ENCODE data around the gene IBTK.
"Not testable (repeated sequence)": the region's sequence is repeated elsewhere in the genome, so short reads cannot be mapped to it uniquely, and the experiment has no call there.

The IBTK gene

DNA sequence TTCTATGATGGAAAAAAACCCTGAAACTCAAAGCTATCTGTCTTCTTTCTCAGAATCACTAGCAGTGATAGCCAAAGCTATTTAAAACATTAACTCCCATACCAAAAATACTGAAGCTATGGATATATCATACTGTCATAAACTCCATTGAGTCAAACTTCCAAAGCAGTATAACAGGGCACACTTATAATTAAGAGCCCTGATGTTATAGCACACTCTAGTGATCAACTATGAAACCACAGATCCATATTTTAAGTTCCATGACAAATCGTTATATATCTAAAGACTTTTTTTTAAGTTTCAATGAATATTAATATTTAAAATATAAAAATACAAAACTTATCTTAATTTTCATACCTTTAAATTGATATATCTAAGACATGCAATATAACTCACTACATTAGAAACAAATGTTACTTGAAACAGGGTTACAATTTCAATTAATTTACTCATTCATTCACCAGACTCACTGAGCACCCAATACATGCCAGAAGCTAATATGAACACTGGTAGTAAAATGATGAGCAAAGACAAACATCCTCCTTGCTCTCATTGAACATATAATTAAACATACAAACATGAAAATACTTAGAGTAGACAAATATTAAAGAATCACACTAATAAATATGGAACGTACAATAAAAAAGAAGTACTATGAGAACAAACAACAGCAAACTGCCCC lies 69.3 kb downstream of the IBTK start:
- peak; percentile 8 for DNase-seq

DNA sequence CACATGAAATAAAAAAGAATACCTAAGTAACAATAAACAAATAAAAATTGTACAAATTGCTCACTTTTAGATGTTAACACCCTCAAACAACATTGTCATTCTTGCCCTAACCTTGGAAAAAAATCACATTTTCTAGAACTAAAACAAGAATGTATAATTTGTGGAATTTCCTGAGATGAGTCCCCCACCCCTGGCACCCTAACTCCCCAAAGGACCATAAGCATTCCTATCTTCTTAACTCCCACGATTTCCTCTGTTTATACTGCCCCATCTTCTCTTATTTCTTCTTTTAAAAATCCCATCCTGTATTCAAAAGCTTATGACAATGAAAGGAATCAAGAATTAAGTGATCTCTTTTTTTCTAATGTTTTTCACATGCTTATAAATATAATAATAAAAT lies 70.9 kb downstream of the IBTK start:
- no peak for DNase-seq

DNA sequence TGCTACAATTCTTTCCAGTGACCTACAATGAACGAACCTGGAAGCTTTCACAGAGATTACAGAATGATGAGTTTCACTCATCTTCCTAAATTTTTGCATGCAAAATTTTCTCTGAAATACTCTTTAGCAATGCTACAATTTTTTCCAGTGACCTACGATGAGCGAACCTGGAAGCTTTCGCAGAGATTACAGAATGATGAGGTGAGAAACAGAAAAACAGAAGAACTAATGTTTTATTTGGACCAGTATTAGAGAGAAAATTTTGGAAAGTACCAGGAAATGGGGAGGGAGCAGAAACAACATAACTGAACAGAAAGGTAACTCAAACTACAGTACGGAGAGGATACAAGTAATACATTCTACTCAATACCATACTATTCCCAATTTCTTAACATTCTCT lies 75.0 kb downstream of the IBTK start:
- DNase-seq: no peak

DNA sequence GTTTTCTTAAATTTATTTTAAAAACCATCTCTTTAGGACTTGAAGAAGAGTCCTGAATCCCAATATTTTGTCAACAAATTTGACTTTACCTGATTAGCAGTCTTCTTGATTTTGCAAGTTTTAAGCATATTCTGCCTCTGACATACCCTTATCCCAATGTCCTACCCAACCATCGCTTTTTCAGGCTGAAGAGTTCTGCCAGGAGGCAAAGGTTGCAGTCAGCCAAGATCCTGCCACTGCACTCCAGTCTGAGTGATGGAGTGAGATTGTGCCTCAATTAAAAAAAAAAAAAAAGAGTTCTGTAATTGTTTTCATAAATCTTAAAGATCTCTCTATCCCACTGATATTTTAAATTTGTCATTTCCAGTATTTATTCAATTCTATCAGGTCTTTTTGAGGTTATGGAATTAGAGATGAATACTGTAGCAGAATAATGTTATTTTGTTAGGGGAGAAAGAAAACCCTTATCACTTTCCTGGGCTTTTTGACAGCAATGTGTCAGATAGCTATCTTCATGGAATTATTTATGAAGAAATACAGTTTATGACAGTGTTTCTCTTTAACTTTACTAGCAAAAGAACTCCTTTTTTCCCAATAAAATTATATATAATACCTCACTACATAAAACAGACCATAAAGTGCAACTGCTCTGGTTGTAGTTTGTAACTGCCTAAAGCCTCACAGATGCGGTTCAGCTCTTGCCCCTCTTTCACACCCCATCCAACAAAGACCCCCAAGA lies 78.2 kb downstream of the IBTK start:
- no peak for DNase-seq

DNA sequence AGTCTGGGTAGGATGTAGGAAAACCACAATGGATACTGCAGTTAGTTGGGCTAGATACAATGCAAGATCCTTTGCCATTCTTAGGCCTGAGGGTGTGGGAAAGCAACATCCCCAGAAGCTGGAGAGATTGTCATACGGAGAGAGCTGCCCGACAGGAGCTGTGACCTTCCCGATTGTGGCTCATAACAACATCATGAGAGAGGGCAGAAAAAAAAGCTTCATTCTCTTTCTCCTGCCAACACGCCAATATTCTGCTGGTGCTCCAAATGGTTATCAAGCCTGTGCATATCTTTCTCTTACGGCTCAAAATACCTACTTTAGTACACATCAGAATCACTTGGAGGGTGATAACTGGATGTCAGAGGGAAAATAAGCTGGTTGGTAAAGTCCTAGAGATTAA lies 81.1 kb downstream of the IBTK start:
- DNase-seq: no peak

DNA sequence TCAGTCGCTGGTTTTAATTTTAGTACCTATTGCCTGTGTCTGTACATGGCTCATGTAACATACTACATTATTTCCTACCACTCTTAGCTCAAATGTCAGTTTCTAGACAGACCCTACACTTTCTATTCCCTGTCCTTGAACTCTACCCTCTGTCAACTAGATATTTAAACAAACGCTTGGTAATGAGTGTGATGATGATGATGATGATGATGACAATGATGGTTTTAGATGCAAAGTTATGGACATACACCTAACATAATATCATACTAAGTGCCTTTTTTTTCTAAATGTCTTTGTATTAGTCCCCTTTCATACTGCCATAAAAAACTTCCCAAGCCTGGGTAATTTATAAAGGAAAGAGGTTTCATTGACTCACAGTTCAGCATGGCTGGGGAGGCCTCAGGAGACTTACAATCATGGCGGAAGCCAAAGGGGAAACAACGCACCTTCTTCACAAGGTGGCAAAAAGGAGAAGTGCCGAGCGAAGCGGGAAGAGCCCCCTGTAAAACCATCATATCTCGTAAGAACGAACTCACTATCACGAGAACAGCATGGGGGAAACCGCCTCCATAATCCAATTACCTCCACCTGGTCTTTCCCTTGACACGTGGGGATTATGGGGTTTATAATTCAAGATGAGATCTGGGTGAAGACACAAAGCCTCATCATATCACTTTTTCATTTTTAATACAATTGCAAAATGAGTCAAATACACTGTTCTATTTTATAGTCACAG lies 87.1 kb downstream of the IBTK start:
- DNase-seq: no peak

DNA sequence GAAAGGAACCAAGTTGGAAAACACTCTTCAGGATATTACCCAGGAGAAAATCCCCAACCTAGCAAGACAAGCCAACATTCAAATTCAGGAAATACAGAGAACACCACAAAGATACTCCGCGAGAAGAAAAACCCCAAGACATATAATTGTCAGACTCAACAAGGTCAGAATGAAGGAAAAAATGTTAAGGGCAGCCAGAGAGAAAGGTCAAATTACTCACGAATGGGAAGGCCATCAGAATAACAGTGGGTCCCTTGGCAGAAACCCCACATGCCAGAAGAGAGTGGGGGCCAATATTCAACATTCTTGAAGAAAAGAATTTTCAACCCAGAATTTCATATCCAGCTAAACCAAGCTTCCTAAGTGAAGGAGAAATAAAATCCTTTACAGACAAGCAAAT lies 94.8 kb downstream of the IBTK start:
- not testable (repeated sequence) for DNase-seq

DNA sequence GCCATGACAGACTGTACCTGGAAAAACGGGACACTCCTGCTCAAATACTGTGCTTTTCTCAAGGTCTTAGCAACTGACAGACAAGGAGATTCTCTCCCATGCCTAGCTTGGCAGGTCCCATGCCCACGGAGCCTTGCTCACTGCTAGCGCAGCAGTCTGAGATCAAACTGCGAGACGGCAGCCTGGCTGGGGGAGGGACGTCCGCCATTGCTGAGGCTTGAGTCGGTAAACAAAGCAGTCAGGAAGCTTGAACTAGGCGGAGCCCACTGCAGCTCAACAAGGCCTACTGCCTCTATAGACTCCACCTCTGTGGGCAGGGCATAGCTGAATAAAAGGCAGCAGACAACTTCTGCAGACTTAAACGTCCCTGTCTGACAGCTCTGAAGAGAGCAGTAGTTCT lies 96.4 kb downstream of the IBTK start:
- not testable (repeated sequence) for DNase-seq

DNA sequence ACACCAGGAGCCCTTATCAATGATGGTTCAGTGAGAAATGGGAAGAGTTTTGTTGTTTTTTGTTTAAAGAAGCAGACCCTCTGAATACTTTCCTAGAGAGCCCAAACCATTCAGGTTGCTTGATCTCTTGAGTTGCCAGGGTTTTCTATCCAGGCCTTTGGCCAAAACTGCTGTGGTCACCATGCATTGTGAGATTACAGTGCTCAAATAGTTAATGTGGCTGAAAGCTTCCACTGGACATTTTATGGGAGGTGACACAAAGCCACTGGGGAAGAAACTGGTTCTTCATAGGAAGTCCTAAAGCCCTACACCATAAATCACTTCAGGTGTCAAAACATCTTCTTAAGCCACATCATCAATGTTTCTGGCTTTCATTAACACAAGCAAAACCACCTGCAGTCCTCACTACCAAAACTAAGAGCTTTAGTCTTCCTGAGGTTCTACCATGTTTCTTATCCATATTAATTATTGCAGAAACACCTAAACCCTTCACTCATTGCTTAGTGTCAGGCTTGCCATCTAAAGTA lies 101.6 kb downstream of the IBTK start:
- peak; percentile 15 for DNase-seq

DNA sequence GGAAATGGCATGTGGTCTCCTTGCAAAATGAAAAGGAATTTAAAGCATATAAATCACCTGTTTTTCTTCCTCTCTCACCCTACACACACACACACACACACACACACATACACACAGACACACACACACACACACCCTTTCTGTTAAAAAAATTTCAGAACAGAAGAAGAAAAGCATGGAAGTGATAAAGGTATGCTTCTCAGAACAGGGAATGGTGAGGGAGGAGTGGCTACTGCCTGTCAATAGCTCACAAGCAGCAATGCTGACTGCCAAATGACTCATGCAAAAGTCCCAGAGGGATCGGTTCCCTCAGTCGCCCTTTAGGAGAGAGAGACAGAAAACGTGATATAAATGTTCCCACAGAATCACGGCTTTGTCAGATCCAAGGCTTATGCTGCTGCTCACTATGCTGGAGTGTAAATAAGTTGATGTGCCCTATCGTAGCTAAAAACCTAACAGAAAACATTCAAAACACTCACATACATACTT lies 102.6 kb downstream of the IBTK start:
- DNase-seq: no peak

DNA sequence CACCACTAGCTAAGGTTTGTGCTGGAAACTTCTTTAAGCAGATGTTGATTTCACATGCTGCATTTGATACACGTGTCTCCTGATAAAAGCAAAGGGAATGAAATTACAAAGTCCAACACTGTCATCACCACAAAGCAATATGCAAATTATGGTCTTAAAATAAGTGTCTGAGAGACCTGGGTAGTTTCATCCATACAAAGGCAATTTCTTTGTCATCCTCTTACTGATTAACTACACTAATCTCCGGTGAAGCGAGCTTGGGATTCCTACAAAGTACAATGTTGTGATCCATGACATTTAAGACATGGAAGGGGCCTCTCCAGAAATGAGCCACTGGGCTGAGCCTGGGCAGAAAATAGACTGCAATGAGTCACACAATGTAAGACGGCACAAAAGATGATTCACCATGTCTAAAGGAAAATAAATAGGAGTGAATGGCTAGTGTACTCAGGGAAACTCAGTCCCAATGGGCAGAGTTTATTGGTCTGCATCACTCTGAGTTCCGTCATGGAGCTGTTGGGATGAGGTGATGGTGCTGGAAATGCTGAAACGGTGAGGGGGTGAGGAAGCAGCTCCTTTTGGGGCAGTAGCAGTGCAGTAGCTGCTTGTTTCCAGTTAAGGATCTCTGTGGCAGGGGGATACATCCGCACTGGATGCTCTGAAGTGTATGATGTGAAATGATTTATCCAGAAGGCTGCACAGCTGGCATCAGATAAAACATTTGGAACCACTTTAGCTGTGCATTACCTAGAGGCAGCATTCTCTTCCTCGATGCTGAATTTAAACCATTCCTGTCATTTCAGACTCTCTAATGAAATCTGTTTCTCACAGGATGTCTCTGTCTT lies 103.3 kb downstream of the IBTK start:
- peak; percentile 55 for DNase-seq

DNA sequence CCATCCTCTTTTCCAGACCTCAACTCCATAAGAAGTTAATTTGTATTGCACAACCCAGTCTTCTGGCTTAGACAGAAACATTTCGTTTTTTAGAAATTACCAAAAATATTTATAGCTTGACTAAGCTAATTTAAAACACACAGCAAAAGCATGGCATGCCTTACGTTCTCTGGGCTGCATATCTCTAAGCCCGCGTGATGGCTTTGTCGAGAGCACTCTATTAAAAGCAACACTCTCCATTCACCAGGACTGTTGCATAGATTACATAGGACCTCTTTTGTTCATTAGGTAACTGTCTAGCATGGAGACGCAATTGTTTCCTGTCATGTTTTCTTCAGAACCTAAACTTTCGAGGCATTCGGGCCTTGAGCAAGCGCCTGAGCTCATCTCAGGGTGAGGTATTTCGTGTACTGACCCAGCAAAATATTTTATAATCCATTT lies 104.5 kb downstream of the IBTK start:
- DNase-seq: no peak

DNA sequence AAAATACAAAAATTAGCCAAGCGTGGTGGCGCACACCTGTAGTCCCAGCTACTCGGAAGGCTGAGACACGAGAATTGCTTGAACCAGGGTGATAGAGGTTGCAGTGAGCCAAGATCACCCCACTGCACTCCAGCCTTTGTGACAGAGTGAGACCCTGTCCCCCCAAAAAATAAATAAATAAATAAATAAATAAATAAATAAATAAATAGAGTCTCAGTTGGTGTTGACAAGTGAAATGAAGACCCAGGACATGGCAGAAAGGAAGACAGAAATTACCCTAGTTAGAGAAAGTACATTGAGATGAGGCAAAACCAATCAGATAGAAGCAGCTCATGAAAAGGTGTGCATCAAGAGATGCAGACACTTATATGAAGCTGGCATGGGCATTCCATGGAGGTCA lies 105.0 kb downstream of the IBTK start:
- no peak for DNase-seq

DNA sequence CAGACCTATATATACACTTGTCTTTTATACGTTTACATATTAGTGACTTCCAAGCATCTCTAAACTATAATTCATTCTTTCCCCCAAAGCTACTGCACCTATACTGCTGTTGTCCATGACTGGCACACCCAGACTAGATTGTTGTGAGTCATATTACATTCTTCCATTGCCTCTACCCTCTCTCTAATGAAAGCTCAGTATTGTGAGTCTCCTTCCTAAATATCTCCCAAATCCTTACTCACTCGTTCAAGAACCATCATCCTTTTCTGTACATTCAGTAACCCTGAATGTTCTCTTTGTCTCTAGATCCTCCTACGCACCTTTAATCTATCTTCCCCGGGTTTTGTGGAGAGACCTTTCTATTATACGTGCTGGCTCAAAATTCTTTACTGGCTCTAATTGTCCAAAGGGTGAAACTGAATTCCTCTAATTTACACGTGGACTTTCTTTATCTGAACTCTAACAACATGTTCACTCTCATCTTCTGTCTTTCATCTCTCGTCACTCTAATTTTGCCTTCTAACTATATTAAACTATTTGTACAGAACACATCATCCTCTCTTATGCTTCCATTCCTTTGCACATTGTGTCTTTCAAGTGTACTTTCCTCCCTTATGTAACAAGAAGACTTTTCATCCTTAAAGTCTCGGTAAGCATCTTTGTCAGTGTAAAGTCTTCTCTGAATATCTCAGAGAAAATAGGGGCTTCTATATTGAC lies 109.3 kb downstream of the IBTK start:
- no peak for DNase-seq

DNA sequence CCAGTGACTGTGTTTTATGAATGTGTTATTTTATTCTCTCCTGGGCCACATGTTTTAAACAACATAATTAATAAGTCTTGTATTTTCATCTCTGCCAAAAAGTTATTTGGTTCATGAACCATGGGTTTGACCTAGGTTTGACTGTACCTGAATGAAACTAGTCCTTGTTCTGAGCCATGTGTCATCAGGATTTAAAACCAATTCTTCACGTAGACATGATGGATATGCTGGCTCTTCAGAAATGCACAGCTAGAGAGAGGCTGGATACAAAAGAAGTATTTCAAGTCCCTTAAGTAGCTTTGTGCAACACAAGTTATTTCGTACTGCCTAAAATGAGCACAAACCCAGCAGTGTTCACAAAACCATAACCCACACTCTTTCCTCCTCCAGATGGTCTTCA lies 116.1 kb downstream of the IBTK start:
- DNase-seq: no peak

DNA sequence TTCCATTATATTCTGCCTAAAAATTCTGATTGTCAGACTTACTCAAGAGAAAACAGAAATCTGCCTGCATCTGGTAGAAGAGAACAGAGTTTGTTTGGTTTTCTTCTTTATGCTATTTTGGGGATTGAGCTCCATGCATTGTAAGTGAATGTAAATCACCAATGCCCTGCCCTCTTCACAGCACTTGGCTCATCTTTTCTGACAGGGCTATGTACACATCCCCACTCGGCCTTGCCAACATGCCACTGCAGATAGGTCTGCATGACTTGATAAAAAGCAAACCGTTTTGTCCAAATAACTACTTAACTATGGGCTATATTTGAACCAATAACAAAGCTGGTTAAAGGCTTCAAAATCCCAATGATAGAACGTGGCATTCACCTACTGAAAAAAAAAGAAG lies 117.7 kb downstream of the IBTK start:
- no peak for DNase-seq

DNA sequence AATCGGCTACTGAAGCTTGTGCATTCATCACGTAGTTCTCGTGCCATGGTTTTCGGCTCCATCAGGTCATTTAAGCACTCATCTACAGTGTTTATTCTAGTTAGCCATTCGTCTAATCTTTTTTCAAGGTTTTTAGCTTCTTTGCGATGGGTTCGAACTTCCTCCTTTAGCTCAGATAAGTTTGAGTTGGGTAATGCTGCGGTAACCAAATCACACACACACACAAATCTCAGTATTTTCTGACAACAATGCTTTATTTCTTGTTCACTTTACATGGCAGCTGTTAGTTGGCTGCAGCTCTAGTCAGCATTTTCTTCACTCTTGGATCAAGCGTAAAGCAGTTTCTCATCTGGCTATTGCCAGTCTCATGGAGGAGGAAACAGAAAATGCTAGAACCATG lies 118.6 kb downstream of the IBTK start:
- DNase-seq: peak; percentile 44

DNA sequence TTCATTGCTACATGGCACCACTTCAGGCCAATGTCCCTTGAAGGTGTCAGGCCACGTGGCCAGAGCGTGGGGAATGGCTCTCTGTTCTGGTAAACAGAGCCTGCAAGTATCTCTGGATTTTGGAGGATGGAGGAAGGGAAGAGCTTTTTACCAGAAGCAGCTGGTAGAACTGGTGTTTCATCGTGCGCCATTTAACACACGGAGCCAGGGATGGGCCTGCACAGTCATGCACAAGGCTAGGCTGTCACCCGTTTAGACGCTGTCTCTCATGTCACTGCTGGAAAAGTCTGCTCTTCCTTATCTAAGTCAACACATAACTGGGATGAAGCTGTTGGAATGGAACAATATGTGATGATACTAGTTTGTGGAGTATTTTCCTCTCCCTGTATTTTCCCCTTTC lies 123.9 kb downstream of the IBTK start:
- no peak for DNase-seq
